MV-4-11 (cell line): ENCODE data around the gene INKA1.

Source experiments
- DNase-seq: peaks from one replicate; lab custom pipeline; 2025; lab: John Stamatoyannopoulos, UW

INKA1 gene

DNA sequence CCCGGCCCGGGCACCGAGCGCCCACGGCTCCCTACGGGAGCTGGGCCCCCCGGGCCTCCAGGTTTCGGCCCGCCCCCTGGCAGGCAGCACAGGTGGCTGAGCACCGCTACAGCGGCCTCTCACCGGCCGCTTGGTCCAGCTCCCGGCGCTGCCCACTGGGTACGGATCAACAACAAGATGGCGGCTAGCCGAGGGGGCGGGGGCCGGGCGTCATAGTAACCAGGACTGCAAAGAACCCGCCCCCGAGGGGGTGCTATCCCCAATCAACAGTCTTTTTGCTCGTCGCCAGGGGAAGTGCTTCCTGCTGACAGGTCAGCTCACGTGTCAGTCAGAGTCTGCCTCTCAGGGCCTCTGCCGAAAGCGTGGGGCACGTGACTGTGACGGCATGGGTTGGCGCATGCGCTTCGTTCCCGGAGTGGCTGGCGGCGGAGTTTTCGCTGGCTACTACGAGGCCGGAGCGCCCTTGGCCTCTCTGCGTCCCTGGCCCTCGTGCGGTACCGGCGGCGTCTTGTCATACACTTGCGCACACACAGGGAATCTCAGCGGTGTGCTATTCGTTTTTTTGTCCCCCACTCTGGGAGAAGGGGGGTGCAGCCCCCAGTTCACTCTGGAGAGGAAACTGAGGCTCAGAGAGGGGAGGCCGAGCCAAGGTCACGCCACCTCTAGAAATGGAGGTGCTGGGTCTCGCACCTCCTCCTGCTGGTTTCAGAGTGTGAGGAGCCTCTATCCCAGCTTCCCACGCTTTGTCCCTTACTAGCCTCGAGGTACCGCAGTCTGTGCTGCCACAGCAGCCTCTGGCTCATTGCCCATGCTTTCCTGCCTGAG, 16.5 kb upstream of the INKA1 start, which contains the start of gene IP6K1:
TSS of gene IP6K1 (minus strand) at position 186 of the 825 bp plus-strand sequence. CDS start 38,502 bp downstream, outside the sequence.
- peak; percentile 100 for DNase-seq

DNA sequence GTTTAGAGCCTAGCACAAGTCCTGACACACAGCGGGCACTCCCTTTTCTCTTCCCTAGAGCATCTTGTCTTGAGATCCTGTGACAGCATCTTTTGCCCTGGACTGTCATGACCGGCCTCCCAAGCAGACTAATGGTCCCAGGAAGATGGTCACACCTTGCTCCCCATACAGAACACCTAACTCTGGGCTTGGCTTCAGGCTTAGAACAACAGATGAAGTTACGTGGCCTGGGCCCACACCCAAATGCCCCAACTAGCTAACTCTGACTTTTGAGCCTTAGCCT, 15.9 kb upstream of the INKA1 start:
- no peak for DNase-seq

DNA sequence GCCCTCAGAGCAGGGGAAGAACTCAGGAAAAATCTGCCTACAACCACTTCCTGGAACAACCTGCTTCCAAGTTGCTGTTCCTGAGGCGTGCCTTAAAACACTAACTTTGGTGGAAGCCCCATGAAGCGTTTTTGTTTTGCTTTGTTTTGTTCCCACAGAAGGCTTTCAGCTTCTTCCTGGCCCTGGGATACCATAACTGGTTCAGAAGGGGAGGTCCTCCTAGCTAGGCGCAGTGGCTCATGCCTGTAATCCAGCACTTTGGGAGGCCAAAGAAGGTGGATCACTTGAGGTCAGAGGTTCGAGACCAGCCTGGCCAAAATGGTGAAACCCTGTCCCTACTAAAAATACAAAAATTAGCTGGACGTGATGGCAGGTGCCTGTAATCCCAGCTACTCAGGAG, 15.5 kb upstream of the INKA1 start:
- DNase-seq: no peak

DNA sequence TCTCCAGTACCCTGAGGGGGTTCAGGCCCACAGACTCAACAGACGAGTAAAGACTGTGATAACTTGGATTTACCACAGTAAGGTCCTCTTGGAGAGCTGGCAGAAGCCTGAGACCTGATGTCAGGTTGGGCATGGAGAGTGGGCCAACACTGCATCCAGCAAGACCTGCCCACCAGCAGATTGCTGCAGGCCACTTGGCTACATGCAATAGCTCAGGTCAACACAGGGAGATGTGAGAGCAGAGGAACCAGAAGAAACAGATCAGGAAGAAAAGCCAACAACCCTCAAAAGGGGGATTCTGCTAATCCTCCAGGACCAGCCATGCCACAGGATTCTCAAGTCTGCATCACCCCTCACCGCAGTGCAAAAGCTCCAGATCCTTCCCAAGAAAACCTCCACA, 15.0 kb upstream of the INKA1 start:
- DNase-seq: no peak

DNA sequence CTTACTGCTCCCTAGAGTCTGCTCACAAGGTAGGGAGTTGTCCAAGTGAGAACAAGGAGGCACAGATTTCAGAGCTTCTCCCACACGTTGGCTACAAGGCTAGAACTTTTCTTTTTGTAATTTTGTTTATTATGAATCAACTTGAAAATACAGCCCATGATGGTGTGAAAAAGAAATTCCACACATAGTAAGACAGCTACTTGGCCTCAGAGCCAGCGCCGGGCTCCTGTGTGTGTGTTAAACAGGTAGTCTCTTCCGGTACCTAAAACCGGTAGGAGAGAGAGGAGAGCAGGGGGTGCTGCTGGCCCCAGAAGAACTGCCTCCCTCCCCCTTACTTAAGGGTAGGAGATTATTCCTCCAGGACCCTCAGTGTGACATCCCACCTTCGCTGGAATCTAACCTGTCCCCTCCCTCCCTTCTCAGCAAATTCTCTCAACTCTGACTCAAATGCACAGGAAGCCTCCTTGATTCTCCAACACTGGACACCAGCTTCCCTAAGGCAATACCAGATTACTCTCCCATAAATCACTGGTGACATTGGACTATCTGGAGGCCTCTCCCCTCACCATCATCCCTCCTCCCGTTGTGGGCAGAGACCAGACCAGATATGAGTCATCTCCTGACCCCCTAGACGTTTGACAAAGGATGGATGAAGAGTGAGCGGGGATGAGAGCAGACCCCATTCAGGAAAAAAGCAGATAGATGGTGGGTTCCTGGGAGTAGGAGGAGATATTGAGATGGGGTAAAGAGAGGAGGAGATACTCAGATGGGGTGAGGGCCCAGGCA, 12.2 kb upstream of the INKA1 start:
- DNase-seq: no peak

DNA sequence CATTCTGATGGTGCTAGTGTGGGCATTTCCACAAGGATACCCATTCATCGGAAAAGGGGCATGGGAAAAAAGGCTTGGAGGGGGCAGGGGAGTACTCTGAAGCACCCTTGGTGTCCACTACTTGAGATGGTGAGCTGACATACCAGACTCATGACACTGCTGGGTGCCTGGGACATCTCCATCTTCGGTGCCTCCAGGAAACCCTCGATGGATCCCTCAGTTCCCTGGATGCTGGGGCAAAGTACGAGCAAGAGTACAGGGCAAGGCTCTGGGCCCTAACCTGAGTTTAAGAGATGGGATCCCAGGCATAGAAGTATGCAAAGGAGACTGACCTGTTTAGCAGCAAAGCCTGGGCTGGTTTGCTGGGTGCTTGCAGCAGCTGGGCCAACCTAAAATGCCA, 11.5 kb upstream of the INKA1 start:
- no peak for DNase-seq

DNA sequence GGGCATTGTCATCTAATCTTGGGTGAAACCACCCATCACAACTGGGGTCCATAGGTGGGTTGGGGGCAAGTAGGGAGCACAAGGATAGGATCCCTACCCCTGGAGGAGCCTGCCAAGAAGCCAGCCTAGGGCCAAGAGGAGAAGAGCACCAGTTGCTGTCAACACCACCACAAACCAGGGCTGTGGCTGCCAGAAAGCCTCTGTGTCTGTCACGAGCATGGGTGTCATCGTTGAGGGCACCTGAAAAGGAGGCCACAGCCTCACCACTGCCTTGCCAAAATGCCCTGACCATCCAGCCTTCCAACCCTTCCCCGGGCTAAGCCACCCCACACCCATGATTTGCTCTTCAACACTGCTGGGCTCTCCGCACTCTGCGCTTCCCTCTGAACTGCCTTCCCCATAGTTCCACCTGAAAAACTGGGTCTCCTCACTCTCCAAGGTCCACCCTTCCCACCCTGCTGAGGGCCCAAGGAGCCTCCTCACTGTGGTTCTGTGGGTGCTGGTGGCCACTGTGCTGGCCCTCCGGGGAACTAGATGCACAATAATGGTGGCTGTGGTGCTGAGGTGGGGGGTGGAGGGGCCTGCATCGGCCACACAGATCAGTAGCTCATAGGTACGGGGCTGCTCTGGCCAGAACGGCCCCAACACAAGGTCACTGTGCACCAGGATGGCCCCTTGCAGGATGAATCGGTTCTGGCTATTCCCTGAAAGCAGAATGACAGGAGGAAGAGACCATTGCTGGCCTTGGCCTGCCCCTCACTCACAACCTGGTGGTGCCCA, 10.5 kb upstream of the INKA1 start:
- DNase-seq: no peak

DNA sequence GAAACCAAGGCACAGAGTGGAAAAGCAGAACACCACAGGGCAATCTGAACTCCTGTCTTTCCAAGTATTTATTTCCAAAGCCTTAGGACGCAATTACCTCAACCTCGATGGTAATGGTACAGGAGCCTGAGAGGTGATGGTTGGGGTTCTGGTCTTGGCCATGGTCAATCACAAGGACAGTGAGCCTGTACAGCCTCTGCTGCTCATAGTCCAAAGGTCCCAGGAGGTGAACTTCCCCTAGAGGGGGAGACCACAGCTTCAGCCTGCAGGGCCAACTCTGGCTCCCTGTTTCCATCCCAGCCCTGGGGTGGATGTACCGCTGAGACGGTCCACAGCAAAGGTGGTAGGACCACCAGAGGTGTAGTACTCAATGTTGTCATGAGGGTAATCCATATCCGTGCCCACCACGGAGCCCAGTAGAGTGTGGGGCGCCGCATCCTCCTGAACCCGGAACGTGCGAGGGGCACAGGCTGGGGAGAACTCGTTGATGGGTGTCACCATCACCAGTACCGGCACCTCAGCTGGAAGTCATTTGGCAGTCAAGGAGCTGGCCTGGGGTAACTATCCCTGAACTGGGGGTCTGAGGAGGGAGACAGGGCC, 9.5 kb upstream of the INKA1 start:
- DNase-seq: no peak

DNA sequence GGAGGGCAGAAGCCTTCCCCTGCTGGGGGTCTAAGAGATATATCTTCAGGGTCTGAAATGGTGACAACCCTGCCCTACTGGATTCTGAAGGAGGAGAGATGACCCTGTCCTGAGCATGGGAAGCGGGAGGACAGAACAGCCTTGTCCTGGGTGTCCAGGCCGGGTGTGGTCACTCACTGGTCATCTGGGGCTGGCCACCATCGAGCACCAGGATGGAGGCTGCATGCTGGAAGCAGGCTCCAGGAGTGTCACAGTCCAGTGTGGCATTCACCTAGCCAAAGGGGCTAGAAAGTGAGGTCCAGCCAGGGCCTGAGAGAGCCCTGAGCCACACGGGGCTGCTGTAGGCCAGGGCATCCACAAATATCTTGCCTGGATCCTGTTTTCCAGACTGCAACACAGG, 8.6 kb upstream of the INKA1 start:
- no peak for DNase-seq

DNA sequence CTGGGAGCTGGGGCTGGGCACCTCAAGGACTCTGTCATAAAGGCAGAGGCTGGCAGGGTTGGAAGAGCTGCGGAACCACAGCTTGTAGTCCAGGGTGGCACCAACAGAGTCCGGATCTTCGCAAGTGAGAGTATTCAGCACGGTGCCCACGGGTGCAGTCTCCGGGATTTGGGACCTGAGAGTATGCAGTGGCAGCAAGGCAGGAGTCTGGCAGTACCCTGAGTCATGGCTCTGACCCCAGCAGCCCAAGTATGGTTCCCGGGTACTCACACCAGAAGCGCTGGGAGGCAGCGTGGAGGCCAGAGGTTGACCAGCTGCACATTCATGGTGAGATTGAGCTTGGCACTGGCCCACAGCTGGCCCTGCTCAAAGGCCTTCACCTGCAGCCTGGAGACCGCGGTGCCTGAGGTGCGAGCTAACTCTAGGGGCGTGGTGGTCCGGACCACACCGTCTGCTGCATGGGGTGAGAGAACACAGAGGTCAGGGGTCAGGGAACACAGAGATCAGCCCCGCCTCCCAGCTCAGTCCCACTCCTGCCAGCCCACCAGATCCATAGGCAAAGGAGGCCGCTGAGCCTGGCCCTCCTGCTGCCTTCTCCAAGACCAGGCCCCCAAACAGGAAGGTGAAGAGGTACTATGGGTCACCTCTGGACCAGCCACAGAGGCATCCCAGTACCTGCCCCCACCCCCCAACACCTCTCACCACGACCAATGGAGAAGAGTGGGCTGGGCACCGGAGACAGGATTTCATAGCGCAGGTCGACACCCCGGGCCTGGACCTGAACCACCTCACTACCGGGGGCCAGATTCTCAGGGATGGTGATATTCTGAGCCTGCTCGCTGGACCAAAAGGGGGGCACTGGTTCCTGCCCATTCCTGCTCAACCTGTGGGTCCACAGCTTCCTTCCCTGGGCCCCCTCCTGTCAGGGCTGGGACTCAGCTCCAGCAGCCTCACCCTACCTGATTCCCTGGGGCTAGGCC, 7.8 kb upstream of the INKA1 start:
- no peak for DNase-seq

DNA sequence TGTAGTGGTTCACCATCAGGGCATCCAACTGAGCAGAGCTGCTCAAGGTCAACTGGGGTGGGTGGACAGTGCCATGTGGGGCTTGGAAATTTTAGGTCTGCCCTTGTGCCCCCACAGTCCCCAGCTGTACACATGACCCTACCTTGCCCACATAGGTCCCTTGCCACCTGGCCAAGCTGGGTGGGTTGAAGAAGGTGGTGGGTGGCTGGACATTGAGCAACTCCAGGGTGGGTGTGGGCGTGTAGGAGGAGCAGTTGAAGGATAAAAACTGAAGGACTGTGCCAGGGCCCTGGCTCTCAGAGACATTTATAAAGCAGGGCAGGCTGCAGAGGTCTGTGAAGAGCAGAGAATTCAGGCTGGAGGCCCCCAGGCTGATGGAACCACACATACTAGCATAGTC, 4.0 kb upstream of the INKA1 start:
- DNase-seq: no peak

DNA sequence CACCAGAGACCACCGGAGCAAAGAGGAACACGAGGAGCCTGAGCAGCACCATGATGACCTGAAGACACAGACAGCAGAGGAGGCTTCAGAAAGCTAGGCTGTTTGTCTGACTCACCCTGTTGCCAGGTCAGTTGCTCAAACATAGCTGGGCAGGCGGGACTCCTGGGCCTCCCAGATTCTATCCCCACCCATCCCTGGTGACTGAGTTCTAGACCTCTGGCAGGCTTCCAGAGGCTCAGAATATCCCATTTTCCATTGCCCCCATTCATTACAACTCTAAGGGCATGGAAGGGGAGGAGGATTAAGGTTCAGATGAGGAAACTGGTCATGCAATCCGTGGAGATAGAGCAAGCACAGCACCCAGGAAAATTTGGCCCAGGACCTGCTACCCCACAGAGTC, 3.3 kb upstream of the INKA1 start, which contains the start of gene CDHR4:
TSS of gene CDHR4 (minus strand) at position 113 of the 400 bp plus-strand sequence. CDS start at position 52, 61 bp downstream.
- peak; percentile 46 for DNase-seq

DNA sequence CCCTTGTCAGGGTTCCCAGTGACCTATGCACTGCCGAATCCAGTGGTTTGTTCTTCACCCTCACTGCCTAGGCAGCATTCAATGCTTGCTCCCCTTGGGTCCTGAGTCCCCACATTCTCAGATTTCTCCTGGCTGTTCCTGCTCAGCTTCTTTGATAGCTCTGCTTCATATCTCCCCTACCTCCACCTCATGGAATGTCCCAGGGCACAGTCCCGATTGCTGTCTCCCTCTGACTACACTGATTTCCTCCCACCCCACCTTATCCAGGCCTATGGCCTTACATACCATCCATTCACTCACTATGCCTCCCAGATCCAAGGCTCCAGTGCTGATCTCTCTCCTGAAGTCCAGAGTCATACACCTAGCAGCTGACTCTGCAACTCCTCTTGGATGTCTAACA, 1.9 kb upstream of the INKA1 start:
- DNase-seq: no peak

DNA sequence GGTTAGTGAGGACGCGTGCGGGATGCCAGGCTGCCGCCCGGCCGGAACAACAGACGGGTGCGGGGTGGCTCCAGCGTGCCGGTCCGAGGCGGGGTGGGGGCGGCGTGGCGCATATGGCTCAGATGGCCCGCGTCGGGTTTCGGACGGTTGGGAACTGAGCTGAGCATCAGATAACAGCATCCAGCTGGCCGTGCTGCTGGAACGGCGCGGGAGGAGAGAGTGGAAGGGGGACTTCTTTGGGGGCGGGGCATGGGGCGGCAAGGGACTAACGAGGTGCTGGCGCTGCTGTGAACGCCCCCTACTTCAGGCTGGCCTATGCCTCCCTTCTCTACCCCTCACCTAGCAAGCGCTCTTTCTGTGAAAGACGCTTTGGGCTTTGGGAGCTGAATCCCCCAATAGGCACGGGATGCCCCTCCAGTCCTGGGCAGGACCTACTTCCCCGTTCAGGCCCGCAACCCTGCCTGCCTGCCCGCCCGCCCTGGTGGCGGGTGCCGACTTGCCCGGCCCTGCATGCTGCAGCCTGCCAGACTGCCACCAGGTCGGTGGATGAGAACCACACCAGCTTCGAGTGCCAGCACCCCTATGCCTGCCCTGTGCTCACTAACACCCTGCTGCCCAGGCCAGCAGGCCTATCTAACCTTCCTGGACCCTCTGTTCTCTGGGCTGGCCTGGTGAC, 542 bp downstream of the INKA1 start:
- peak; percentile 12 for DNase-seq

DNA sequence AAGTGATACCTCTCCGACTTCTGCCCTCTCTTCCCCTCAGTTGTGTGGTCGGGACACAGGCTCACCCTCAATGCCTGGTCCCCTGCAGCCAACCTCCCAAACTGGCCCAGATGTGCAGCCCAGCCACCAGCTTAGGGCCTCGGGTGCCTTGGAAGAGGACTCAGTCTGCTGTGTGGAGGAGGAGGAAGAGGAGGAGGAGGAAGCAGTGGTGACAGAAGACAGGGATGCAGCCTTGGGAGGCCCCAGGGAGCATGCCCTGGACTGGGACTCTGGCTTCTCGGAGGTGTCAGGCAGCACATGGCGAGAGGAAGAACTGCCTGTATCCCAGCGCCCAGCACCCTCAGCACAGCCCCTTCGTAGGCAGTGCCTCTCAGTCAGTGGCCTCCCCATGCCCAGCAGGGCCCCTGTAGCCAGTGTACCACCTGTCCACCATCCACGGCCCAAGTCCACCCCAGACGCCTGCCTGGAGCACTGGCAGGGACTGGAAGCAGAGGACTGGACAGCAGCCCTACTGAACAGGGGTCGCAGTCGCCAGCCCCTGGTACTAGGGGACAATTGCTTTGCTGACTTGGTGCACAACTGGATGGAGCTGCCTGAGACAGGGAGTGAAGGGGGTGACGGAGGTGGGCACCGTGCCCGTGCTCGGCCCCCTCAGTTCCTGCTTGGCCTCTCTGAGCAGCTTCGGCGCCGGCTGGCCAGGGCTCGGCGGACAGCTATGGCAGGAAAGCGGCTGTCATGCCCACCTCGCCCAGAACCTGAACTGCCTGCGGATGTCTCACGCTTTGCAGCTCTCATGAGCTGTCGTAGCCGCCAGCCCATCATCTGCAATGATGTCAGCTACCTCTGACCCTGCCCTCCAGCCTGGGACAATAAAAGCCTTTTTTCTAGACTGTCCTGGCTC, 1.3 kb downstream of the INKA1 start:
- no peak for DNase-seq

DNA sequence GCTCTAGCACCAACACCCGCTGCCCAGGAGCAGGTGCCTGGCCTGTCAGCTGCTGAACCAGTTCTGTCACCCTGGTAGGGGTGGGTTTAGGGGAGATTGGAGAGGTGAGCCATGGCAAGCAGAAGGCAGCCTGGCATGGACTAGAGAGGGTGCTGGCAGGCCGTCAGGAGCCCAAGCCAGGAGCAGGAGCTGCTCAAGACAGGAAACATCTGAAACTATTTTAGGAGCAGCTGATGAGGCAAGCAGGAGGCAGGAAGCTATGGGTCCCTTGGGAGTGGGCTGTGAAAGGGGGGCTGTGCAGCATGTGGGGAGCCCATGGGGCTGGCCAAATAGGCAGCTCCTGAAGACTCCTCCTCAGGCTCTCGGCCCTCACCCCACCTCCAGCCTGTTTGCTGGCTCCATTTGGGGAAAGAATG, 2.3 kb downstream of the INKA1 start:
- peak; percentile 76 for DNase-seq

DNA sequence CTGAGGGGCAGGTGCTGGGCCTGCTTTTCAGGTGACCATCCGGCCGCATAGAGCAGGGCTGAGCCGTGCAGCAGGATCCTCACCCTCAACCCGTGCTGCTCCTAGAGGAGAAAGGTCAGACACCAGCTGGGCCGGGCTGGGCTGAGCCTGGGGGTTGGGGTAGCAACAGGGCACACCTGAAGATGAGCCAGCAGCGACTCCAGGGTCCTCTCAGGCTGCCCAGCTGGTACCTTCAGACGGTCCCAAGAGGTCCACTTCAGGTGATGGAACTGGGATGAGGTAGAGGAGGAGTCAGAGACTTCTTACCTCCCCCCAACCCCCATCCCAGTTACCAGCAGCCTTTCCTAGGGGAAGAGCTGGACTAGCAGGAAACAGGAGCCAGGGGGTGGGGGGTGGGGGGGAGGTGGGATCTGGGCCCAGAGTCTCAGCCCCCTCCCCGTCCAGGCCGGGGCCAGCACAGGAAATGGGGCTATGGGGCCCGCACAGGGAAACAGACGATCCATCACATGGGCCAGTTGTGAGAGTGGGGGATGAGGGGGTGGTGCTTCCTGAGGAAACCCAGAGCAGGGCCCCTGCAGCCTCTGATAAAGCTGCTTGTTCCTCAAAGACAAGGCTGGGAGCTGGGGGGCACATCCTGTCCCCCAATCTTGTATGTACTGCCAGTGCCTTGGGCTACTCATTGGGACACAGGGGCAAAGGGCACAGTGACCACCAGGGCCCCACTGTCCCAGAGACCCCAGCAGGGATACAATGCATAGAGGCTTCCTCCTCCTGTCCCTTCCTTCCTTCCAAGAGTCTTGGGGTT, 3.0 kb downstream of the INKA1 start:
- DNase-seq: peak; percentile 62

DNA sequence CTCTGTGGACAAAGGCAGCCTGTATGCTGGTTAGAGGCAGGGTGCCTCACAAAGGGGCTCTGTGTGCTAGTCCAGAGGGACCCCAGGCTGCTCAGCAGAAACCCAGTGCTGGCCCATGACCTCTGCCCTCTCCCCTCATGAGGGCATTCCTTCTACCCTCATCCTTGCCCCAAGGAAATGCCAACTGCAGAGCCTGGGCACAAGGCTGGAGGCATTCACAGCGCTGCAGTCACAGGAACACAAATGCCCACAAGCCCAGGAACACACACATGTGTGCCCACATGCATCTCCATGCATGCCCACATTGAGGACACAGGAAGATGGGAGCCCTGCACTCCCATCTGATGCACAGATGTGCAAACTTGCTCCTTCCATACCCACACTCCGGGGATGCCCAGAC, 3.8 kb downstream of the INKA1 start:
- no peak for DNase-seq
